GM21528 (cell line): ENCODE results near the gene DNAH10.

Experiments
- ATAC-seq: cut with Tn5 transposase; IDR thresholded peaks from one replicate; pipeline ENCODE4 v1.9.1; 2021; ENCODE audit warnings: mild to moderate bottlenecking, moderate library complexity; ENCODE audit not compliant: unreplicated experiment, low FRiP score

The DNAH10 gene

GRCh38 chr12:123833830-123834229 lies 71.7 kb downstream of the DNAH10 start:
- no peak for ATAC-seq

DNA sequence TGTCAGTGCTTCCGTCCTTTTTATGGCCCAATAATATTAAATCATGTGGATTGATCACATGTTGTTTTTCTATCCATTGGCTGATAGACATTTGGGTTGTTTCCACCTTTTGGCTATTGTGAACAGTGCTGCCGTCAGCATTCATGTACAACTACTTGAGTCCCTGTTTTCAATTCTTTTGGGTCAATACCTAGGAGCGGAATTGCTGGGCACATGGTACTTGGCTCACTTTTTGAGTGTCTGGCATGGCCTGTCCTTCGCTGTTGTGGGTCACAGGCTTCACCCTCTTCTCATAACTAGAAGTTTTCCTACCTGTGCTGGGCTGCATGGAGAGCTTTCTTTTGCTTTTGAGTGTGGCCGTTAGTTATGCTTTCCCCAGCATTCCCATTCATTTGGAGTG lies 72.7 kb downstream of the DNAH10 start:
- ATAC-seq, result no peak

DNA sequence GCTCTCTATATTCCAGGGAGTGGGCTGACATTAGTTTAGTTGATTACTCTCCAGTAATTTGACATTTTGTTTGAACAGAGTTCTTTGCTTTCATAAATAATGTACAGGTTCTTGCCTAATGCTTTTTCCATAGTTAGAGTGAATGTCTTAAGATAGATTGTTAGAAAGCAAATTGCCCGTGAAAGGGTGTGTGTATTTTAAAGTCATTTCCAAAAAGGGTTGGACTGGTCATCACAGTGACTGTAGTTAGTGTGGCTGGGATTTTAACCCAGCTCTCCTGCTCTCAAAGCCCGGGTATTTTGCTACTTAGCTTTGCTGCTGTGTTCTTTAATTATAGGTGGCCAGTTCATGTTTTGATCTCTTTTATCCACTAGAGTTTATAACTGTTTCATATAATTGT lies 74.2 kb downstream of the DNAH10 start:
- ATAC-seq, result no peak

- ATAC-seq, result no peak
Measured at GRCh38 chr12:123839826-123840225, 77.7 kb downstream of the DNAH10 start.

- no peak for ATAC-seq
Measured at GRCh38 chr12:123840765-123841425, 78.8 kb downstream of the DNAH10 start.

DNA sequence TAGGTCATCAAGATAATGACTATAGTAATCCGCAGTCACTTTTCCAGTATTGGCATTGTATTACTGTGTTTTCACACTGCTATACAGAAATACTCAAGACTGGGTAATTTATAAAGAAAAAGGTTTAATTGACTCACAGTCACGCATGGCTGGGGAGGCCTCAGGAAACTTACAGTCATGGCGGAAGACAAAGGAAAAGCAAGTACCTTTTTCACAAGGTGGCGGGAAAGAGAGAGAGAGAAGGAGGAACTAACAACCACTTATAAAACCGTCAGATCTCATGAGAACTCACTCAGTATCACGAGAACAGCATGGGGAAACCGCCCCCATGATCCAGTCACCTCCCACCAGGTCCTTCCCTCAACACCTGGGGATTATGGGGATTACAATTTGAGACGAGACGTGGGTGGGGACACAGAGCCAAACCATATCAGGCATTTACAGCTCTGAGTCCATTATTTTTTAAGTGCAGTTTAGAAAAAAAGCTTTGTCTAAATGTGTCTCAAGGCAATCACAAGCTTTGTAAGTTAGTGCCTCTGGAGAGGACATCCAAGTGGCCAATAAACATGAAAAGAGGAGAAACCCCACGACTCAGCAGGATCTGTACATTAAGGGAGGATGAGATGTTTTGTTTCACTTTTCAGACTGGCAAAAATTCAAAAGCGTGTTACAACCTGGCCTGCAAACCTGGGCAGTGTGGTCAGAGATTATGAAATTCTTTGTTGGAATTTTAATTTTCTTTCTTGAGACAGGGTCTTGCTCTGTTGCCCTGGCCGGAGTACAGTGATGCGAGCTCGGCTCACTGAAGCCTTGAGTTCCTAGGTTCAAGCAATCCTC lies 82.0 kb downstream of the DNAH10 start:
- no peak for ATAC-seq

GRCh38 chr12:123845881-123846280 lies 83.8 kb downstream of the DNAH10 start:
- ATAC-seq, result no peak

GRCh38 chr12:123846340-123846739 lies 84.2 kb downstream of the DNAH10 start:
- ATAC-seq, result no peak

GRCh38 chr12:123847019-123847418 lies 84.9 kb downstream of the DNAH10 start:
- ATAC-seq, result no peak

DNA sequence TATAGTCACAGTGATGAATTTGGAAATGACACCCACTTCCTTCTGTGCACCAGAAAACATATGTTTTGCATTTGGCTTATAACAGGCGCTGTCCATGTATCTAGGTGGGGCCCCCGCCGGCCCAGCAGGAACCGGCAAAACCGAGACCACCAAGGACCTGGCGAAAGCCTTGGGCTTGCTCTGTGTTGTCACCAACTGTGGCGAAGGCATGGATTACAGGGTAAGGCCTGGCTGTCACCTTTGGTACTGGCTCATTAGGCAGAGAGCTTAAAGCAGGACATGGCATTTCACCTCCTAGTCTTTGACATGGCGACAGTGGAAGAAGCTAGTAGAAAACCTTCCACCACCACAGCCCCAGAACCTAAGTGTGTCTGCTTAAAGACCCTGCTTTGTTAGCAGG lies 85.8 kb downstream of the DNAH10 start:
- no peak for ATAC-seq

GRCh38 chr12:123849517-123849916 lies 87.4 kb downstream of the DNAH10 start:
- no peak for ATAC-seq

DNA sequence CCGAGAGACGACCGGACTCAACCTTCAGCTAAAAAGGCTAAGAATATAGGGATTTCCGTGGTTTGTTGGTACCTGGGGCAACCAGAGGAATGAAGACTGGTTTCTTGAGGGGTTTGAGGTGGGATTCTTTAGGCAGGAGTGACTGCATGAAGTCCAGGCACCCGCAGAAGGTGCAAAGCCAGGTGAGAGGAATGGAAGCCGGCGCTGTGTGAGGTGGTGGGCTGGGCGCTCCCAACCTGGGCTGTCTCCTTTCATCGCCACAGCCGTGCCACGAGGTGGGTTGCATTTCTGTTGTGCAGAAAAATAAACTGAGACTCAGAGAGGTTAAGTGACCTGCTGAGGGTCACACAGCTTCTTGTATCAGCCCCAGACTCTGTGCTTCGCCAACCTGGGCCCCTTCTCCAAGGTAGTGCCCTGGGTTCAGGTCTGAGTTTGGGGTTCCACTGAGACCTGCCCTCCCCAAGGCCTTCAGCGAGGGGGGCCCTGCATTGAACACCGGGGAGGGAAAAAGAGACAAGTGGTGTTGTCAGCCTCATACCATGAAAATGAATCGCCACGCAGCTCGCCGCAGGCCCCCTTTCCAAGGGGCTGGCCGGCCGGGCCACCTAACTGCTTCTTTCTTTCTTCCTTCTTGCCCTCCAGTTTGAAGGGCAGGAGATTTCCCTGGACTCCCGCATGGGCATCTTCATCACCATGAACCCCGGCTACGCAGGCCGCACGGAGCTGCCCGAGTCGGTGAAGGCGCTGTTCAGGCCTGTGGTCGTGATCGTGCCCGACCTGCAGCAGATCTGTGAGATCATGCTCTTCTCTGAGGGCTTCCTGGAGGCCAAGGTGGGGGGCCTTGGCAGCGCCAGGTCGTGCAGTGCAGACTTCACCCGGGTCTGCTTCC lies 88.4 kb downstream of the DNAH10 start:
- no peak for ATAC-seq

DNA sequence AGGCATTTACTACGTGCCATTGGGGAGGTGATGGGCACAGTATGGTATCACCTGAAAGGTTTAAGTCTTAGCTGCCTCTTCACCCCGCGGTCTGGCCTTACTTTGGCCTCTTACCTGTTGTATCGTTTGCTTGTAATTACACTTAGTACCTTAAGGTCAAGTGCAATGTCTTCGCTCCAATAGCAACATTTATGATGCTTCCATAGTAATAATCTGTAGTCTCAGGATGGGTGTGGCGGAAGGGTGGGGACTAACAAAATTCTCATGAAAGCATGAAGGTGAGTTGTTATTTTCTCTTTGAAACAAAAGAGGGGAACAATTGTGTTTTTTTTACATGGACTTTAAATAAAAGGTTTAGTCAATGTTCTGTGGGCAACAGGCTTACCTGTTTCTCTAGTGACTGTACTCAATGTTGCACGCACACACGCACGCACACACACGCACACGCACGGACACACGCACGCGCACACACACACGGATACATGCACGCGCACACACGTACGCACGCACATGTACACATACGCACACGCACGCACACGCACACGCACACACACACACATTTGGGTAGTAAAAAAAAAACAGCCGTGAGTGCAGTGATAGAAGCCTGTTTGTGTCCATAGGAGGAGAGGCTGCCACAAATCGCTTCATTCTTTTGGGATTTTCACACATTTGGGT lies 91.4 kb downstream of the DNAH10 start:
- no peak for ATAC-seq

DNA sequence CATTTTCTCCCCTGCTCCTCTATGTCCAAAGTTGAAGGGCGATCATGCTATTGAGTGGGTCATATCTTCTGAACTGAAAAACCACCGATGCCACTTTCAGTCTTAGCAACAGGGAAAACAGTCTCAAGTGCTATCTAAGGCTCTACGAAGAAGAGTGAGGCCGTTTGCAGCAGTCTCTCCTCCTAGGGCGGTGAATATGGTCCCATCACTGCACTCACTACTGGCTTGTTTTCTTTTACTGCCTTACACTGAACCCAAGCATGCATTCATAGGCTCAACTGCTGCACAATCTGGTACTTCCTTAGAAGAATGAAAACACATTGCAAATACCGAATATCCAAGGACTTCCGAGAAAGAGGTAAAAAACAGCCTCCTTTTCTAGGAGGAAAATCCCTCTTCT lies 92.1 kb downstream of the DNAH10 start:
- ATAC-seq, result no peak

DNA sequence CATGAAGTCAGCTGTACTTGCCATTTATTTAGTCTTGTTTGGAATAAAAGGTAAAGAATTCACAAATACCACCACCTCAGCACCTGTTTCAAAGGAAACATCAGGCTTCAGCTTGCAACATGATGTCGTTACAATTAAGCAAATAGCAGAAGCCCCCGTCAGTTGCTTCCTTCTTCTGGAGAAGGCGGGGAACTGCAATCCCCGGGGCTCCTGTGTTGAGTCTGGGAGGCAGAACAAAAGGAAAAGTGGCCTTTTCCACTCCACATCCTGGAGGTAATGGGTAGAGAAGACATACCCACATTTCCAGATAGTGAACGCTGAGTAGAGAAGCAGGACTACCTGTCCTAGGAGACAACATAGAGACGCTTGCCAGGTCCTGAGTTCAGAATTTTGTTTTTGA lies 92.8 kb downstream of the DNAH10 start:
- ATAC-seq, result no peak

- ATAC-seq, result no peak
Measured at GRCh38 chr12:123856681-123857080, 94.6 kb downstream of the DNAH10 start.

DNA sequence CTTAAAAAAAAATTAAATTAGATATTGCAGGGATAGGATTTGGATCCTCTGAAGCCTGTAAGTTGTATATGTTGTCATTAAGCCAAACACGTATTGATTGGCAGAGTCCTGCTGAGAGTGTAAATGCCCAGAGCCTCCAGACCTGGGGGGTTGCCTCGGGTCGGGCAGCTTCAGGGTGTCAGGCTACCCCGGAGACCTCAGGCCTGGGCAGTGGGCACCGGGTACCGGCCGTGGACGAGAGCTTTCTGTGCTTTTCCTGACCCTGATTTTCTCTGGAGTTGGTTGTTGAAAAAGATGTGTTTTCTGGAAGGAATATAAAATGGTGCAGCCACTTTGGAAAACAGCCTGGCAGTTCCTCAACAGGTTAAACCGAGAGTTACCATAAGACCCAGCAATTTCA lies 96.1 kb downstream of the DNAH10 start:
- ATAC-seq, result no peak

DNA sequence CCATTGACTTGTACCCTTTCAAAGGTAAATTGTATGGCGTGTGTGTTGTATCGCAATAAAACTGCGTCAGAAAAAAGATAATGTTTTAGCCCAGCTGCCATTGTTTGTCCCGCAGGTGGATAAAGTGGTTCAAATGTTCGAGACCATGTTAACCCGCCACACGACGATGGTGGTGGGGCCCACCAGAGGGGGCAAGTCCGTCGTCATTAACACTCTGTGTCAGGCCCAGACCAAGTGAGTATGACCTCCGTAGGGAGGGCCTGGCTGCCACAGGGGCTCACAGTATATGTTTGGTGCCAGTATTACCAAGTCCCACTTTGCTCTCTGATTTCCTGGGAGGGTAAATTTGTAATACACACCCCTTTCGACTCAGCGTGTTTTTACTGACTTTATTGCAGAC lies 96.9 kb downstream of the DNAH10 start:
- no peak for ATAC-seq

DNA sequence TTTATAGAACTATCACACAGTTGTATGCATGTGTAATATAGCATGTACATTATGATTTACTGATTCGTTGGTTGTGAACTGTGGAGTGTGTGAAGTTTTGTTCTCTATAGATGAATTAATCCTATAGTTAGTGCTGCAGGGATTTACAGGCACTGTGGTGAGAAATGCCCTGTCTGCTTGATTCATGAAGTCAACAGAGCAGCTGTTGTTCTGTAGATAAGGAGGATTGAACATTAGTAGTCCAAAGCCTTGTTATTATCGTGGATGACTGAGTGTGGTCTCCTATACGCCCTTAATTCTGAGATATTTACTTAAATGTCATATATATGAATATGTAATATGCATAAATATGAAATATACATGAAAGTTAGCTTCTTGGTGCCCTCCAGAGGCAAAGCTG lies 98.3 kb downstream of the DNAH10 start:
- ATAC-seq, result no peak

DNA sequence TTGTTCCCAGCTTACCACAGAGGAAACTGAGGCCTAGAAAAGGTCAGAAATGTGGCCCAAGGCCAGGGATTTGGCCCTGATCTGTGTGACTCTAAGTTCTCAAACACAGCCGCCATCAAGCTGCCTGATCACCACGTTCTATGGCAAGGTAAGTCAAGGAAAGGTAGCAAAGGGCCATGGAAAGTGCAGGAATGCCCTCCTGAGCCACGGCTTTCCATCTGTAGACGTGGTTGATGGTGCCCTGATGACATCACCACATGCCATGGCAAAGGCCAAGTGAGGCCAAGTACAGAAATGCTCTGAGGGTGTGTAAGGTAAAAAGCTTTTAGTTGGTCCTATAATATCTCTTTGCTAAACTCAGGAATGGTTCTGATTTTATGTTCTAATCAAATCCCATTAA lies 99.3 kb downstream of the DNAH10 start:
- no peak for ATAC-seq

DNA sequence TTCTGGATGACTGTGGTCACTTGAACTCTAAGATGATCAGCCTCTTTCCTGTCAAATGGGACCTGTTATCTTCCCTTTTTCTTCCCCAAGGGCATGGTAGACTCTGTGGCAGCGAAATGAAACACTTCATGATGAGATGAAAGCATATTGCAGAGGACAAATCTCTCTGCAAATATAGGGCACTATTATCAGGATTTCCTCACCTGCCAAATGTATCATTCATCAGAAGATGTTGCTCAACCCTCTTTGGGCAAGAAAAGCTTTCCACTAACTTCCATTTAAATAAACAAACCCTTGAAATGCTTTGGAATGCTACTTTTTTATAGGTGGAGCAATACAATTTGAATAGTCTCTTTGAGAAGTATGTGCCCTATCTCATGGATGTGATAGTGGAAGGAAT lies 105.0 kb downstream of the DNAH10 start:
- ATAC-seq, result no peak
